Sciatic nerve (tissue), 2 donors: ENCODE data around the gene SPINDOC. TPM values are rescaled to one million over a fixed set of nuclear protein-coding genes. Genes with fewer than 3 reads are reported as not detected.

Experiments
- ATAC-seq: fragments of 200-7000 bp; cut with Tn5 transposase; one replicate; pipeline ENCODE4 v1.9.1; 2020; ENCODE audit warnings: mild to moderate bottlenecking, moderate library complexity
- DNase-seq: peaks from one replicate; pipeline ENCODE4 v3.0.0-alpha.2; 2020; ENCODE audit warnings: low spot score
- intact Hi-C: fragments of 100-400 bp; cut with DNase I; formaldehyde crosslinking; loops from one replicate; pipeline ENCODE4 v1.14.2; 2022
- total RNA-seq: library from RNA; stranded (reverse); fragmentation: NEBNext Ultra II Directional; extraction: Animal tissue kit (Norgen Biotek cat#: 25700); gene quantifications from one replicate; pipeline ENCODE4 v1.2.1, GENCODE V29; 2021
- donor health status: DM: no; HTN: no; CAD: no.
- donor health status: DM: no; HTN: no; CAD: no.

Gene SPINDOC
- total RNA-seq, 1 donor from 2014 or later: 16.0 TPM

DNA sequence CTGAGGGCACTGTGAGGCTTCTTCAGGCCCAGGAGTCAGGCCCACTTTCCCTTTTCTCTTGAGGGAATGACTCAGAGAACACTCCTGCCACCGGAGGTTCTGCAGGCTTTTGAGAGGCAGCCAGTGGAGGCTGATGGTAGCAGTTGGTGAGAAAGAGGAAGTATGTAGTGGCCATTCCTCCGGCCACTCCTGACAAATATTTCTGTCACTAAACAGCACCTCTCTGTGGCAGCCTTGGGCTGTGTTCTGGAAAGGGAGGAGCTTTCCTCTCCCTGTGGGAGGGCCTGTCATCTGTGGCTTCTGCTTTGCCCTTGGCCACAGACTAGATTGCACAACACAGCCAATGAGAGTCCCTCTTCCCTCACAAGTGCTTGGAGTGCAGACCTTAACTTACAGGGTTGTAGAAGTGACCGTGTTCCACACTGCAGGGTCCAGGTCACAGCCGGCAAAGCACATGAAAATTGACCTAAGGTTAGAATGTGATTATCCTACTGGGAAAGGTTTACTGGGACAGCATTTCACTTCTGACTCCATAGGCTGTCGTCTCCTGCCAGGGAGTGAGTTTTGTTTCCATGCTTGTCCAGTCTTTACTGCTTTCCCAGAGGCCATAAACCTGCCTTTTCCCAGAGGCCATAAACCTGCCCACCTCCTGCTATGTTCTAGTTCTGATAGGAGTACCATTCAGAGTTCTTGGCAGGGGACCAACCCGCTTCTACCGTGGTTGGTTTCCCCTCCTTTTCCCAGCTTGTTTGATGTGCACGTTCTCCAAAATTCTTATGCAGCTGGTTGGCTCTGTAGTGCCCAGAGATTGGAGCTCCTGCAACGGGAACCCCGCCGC lies 58.9 kb downstream of the SPINDOC start:
- ATAC-seq: peak; percentile 98
- DNase-seq: peak; percentile 76
- intact Hi-C loops: no loop called here

DNA sequence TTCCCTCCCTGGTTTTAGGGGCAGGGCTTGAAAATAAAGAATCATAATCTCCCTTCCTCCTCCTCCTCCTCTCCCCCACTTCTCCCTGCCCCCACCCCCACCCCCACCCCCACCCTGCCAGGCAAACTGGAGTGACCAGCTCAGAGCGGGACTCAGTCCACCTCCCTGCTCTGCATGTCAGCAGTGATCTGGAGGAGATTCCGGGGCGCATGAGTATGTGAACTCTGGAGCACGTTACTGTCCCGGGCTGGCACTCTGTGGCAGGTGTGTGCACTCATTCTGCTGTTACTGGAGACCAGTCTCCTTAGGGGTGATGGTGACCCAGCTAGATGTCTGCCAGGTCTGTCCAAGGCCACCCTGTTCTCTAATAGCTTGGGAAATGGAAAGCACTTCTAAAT lies 59.5 kb downstream of the SPINDOC start:
- DNase-seq (no peak), ATAC-seq (no peak)
- intact Hi-C loops: no loop called here

DNA sequence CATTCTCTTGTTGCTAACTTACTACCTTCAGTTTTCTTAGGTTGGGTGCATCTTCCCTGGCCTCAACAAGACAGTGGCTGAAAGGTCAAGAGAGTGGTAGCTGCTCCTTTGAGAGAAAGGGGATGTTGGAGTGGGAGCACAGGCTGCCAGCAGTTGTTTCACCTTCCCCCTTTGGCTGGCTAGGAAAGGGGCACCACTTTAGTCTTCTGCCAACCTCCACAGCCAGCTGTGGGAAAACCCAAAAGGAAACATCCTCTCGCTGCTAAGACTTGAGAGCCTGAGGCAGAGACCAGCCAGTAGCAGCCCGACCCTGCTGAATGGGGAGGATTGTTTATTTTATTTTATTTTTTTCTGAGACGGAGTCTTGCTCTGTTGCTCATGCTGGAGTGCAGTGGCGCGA lies 60.1 kb downstream of the SPINDOC start:
- DNase-seq (no peak), ATAC-seq (no peak)
- intact Hi-C loops: no loop called here

DNA sequence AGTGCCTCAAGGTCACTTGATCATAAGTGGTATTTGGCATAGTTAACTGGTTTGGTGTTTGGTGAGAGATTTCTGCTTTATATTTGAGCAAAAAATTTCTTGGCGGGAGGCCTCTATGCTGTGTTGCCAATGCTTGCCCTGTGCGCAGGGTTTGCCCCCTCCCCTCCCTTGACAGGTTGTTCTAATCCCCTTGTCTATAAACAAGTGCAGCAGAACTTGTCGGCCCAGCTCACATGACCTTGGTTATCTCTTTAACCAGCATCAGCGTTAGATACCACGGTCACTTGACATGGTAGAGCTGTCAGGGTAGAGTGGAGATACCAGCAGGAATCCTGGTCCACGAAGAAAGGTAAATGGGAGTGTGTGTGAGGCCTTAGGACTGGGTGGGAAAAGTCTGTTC lies 61.3 kb downstream of the SPINDOC start:
- ATAC-seq: no peak
- DNase-seq: no peak
- intact Hi-C loops: no loop called here

DNA sequence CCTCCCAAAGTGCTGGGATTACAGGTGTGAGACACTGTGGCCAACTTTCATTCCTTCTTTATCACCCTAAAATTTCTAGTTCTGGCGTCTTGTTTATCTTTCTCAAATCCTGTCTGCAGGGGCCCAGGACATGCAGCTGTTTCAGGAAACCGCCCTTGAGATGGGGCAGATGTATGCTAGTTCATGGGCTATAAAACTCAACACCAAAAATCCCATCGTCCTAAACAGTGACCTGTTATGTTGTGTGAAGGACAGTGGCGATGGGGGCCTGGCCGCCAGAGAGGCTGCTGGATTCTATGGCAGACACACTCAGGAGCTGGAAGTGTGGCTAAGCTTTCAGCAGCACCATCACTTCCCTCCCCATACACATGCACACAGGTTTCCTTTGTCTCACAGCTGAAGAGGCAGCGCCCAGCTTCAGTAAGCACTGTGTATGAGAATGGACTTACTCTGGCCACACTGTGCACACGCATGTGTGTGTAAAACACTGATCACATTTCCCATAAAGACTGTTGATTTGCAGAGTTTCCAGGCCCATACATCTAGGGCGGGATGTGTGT lies 62.3 kb downstream of the SPINDOC start:
- ATAC-seq (no peak), DNase-seq (no peak)
- intact Hi-C loops: no loop called here

DNA sequence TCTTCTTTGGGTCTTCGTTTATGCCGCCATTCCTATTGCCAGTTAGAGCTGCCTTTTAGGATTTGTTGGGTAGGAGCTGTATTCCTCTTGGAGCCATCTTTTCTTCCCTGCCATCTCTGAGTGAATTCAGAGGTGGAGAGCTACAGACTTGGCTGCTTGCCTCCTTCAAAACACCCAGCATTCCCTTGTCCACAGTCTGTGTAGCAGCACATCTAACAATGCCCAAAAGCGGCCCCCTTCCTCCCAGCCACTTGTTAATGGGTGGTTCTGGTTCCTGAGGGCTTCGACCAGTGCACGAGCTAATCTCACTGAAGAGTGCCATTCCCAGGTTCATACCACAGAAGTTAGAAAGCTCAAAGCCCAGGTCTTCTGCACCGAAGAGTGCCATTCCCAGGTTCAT lies 63.4 kb downstream of the SPINDOC start:
- no peak for ATAC-seq
- intact Hi-C loops: no loop called here
- no peak for DNase-seq

Other genes with a start within 250 kb of the SPINDOC start
- 158 TPM for gene PLAAT3, start 199.0 kb upstream of the SPINDOC start, total RNA-seq
- gene ATL3, start 142.1 kb upstream of the SPINDOC start, total RNA-seq: 89.3 TPM
- gene RTN3, start 132.0 kb upstream of the SPINDOC start, total RNA-seq: 101 TPM
- 30.2 TPM for gene ZFTA, start 44.7 kb upstream of the SPINDOC start, total RNA-seq
- 29.8 TPM for gene MARK2, start 25.7 kb downstream of the SPINDOC start, total RNA-seq
- gene RCOR2, start 103.7 kb downstream of the SPINDOC start, total RNA-seq: 0.40 TPM
- gene NAA40, start 125.5 kb downstream of the SPINDOC start, total RNA-seq: 14.5 TPM
- 118 TPM for gene COX8A, start 161.2 kb downstream of the SPINDOC start, total RNA-seq
- 38.7 TPM for gene OTUB1, start 173.0 kb downstream of the SPINDOC start, total RNA-seq
- 3.5 TPM for gene FLRT1, start 222.5 kb downstream of the SPINDOC start, total RNA-seq